GM18873 (cell line): Measurements from ENCODE around the gene SFT2D1.
A peak's percentile ranks its signal among the peaks of the same experiment; 100 is the strongest.

Source experiments
- ATAC-seq: cut with Tn5 transposase; IDR thresholded peaks from one replicate; pipeline ENCODE4 v1.9.1; 2021; ENCODE audit warnings: mild to moderate bottlenecking, moderate library complexity, moderate number of reproducible peaks; ENCODE audit not compliant: unreplicated experiment, low FRiP score

Gene SFT2D1

DNA sequence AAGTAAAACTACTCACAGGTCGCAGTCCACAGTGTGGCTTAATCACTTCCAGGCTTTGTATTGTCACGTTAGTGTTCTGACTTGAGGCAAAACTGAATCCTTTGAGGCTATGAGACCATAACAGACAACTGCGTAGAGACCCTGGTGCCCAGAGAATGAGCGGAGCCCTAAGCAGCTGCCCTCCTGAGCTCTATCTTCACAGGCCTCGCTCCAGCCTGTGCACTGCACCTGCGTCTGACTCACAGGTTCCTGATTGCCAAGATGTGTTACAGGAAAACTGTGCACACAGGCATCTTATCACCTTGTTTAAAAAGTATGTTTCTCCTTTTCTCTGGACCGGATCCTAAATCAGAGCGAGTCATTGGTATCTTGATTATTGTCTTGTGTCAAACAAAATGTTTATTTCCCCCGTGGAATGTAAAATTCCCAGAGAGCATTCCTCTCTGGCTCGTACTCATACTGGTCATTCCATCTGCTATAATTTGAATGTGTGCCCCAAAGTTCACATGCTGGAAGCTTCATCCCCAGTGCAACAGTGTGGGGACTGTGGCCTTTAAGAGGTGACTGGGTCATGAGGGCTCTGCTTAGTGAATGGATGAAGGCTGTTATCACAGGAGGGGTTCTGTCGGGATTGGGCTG, 59.8 kb downstream of the SFT2D1 start:
- no peak for ATAC-seq

GRCh38 chr6:166281104-166281503, 61.2 kb downstream of the SFT2D1 start:
- no peak for ATAC-seq

GRCh38 chr6:166279393-166279679, 63.0 kb downstream of the SFT2D1 start:
- no peak for ATAC-seq

- ATAC-seq = no peak
Observed at GRCh38 chr6:166278579-166279392, 63.6 kb downstream of the SFT2D1 start.

- ATAC-seq = no peak
Observed at GRCh38 chr6:166277892-166278578, 64.3 kb downstream of the SFT2D1 start.

GRCh38 chr6:166277018-166277417, 65.3 kb downstream of the SFT2D1 start:
- ATAC-seq = no peak

- ATAC-seq = peak; percentile 83
Observed at GRCh38 chr6:166275714-166276166, 66.6 kb downstream of the SFT2D1 start.

DNA sequence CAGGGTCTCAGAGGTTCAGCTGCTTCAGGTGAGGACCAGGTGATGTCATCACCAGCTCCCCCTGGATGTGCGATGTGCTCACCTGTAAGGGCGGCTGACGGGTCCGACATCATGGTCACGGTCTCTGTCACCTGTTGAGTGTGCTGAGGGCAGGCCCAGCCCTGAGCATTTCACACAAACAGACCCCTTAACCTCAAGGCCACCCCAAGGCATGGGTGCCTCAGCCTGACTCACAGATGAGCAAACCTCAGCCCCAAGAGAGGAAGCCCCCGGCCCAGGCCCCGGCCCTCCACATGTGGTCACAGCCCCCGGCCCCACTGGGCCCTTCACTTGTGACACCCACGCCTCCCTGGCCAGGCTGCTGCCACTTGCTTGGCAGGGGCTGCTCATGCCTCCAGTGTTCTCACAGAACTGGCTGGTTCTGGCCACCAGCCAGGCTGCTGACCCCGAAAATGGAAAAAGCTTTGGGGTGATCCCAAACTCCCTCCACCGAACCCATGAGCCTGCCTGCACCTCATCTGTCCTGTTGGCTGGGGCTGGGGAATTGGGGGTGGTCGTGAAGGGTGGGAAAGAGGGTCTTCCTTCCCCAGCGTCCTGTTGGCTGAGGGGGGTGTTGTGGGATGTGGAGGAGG, 67.5 kb downstream of the SFT2D1 start:
- no peak for ATAC-seq

GRCh38 chr6:166274163-166274562, 68.2 kb downstream of the SFT2D1 start:
- ATAC-seq = no peak

DNA sequence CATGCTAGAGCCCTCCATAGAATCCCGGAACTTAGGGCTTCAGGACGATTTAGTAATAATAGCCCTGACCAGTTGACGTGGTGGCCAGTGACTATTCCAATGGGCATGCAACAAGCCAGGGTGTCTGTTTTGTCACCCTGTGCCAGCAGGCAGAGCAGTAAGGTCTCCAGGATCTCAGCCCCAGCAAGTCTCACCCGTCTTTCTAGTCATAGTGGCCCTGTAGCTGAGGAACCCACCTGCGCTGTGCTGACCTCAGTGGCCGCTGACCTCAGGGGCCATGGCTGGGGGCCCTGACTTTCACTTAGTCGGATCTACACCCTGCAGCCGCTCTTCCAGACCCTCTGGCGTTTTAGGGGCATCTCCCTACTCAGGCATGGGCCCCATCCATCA, 71.0 kb downstream of the SFT2D1 start:
- no peak for ATAC-seq

DNA sequence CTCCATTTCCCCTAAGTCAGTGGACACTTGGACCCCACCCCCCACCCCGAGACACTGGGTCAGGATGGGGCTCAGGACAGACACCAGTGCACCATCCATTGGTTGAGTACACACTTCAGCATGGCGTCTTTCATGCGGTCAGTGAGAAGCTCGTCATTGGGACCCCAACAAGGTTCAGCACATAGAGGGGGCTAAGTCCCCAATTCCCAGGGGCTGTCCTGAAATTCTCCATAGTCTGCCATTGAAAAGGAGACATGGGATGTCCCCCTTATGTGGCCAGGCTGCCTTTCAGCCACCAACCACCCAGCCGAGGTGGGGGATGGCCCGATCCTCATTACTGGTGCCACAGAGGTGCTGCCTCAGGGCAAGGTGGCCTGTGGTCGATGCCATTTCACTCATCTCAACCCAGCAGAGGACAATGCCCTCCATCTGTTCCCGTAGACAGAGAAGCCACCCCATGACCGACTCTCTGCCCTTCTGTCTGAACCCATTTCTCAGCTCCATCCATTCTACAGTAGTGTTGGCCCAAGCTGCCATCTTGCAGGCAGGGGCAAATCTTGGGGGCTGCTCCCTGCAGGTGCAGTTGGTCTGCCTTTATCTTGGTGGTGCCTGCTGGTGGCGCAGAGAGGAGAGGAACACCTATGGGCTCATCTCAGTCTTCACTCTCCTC, 71.5 kb downstream of the SFT2D1 start:
- ATAC-seq = no peak
